ENCODE results near the gene GHRH.

The GHRH gene

GRCh38 chr20:37245216-37246150 lies 16.1 kb downstream of the GHRH start:
- no peak for ATAC-seq (ENCODE audit: insufficient read depth, low read depth)
- no peak overlapping the region for H3K4me2 ChIP-seq (ENCODE audit: insufficient read depth, low read length)
- no peak overlapping the region for H3K4me3 ChIP-seq (ENCODE audit: low read depth in 1 of 2, low read length in 2 of 2)
- no peak overlapping the region for H3K27ac ChIP-seq (ENCODE audit: low read length)
- no peaks in the 10 kb centered on the region for H3K79me2 ChIP-seq (ENCODE audit: insufficient read depth, low read length)
- peaks cover 36% of the 10 kb centered on the region for H3K36me3 ChIP-seq (ENCODE audit: insufficient read depth, low read length)
- H2AFZ ChIP-seq (ENCODE audit: low read depth, low read length): no peak overlapping the region
- H3K9ac ChIP-seq (ENCODE audit: low read depth, low read length): no peak overlapping the region
- H3K9me3 ChIP-seq (ENCODE audit: insufficient read depth, low read length, severe bottlenecking): no peaks in the 10 kb centered on the region
- no peak for TF ChIP-seq EZH2 (IDR thresholded peaks at IDR 0.05; ENCODE audit: borderline replicate concordance, low read depth, low read length, severe bottlenecking)
- TF ChIP-seq, protein P1, sequence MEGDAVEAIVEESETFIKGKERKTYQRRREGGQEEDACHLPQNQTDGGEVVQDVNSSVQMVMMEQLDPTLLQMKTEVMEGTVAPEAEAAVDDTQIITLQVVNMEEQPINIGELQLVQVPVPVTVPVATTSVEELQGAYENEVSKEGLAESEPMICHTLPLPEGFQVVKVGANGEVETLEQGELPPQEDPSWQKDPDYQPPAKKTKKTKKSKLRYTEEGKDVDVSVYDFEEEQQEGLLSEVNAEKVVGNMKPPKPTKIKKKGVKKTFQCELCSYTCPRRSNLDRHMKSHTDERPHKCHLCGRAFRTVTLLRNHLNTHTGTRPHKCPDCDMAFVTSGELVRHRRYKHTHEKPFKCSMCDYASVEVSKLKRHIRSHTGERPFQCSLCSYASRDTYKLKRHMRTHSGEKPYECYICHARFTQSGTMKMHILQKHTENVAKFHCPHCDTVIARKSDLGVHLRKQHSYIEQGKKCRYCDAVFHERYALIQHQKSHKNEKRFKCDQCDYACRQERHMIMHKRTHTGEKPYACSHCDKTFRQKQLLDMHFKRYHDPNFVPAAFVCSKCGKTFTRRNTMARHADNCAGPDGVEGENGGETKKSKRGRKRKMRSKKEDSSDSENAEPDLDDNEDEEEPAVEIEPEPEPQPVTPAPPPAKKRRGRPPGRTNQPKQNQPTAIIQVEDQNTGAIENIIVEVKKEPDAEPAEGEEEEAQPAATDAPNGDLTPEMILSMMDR (IDR thresholded peaks at IDR 0.05; ENCODE audit: borderline replicate concordance, extremely low read depth, low read length, poor library complexity, severe bottlenecking): no peak
- DNase-seq: no peak
- no peaks in the 10 kb centered on the region for H3K4me1 ChIP-seq (ENCODE audit: insufficient read depth, low read length)
- H3K27me3 ChIP-seq (ENCODE audit: insufficient read depth, low read length, poor library complexity): no peaks in the 10 kb centered on the region
- H4K20me1 ChIP-seq (ENCODE audit: insufficient read depth, low read length): 0 out of 2 replicates have a peak, but pooled peaks cover 4% of the 10 kb centered on the region

DNA sequence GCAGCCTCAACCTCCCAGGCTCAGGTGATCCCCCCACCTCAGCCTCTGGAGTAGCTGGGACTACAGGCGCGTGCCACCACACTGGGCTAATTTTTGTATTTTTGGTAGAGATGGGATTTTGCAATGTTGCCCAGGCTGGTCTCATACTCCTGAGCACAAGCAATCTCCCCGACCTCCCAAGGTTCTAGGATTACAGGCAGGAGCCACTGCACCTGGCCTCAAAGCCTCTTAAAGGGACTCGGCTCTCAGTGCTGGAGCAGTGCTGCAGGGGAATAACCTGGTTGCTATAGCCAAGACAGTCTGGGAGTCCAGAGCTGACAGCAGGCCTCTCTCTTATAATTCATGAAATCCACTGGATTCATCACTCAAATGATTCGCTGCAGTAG lies 17.0 kb downstream of the GHRH start:
- Histone ChIP-seq H3K79me2 (ENCODE audit: insufficient read depth, low read length) (no peaks in the 10 kb centered on the region), H4K20me1 (ENCODE audit: insufficient read depth, low read length) (0 out of 2 replicates have a peak, but pooled peaks cover 4% of the 10 kb centered on the region), H2AFZ (ENCODE audit: low read depth, low read length) (no peak overlapping the region), H3K9ac (ENCODE audit: low read depth, low read length) (no peak overlapping the region), H3K4me3 (ENCODE audit: low read depth in 1 of 2, low read length in 2 of 2) (no peak overlapping the region), H3K9me3 (ENCODE audit: insufficient read depth, low read length, severe bottlenecking) (no peaks in the 10 kb centered on the region), H3K36me3 (ENCODE audit: insufficient read depth, low read length) (peaks cover 46% of the 10 kb centered on the region), H3K4me2 (ENCODE audit: insufficient read depth, low read length) (no peak overlapping the region), H3K4me1 (ENCODE audit: insufficient read depth, low read length) (no peaks in the 10 kb centered on the region), H3K27me3 (ENCODE audit: insufficient read depth, low read length, poor library complexity) (no peaks in the 10 kb centered on the region), H3K27ac (ENCODE audit: low read length) (no peak overlapping the region)
- ATAC-seq (ENCODE audit: insufficient read depth, low read depth) (no peak), DNase-seq (no peak)
- TF ChIP-seq EZH2 (IDR thresholded peaks at IDR 0.05; ENCODE audit: borderline replicate concordance, low read depth, low read length, severe bottlenecking): no peak
- TF ChIP-seq, protein P1 (IDR thresholded peaks at IDR 0.05; ENCODE audit: borderline replicate concordance, extremely low read depth, low read length, poor library complexity, severe bottlenecking): no peak

- Histone ChIP-seq H3K9me3 (ENCODE audit: insufficient read depth, low read length, severe bottlenecking) (no peaks in the 10 kb centered on the region), H3K36me3 (ENCODE audit: insufficient read depth, low read length) (peaks cover 51% of the 10 kb centered on the region)
These were observed 17.6 kb downstream of the GHRH start for GRCh38 chr20:37243937-37244571.

More at GRCh38 chr20:37243937-37244571, 17.6 kb downstream of the GHRH start:
- TF ChIP-seq, protein P1 (IDR thresholded peaks at IDR 0.05; ENCODE audit: borderline replicate concordance, extremely low read depth, low read length, poor library complexity, severe bottlenecking): no peak
- TF ChIP-seq EZH2 (IDR thresholded peaks at IDR 0.05; ENCODE audit: borderline replicate concordance, low read depth, low read length, severe bottlenecking): no peak
- Histone ChIP-seq H3K27me3 (ENCODE audit: insufficient read depth, low read length, poor library complexity) (no peaks in the 10 kb centered on the region), H4K20me1 (ENCODE audit: insufficient read depth, low read length) (0 out of 2 replicates have a peak, but pooled peaks cover 4% of the 10 kb centered on the region), H3K4me2 (ENCODE audit: insufficient read depth, low read length) (no peak overlapping the region), H3K4me1 (ENCODE audit: insufficient read depth, low read length) (no peaks in the 10 kb centered on the region), H3K4me3 (ENCODE audit: low read depth in 1 of 2, low read length in 2 of 2) (no peak overlapping the region), H3K79me2 (ENCODE audit: insufficient read depth, low read length) (no peaks in the 10 kb centered on the region), H2AFZ (ENCODE audit: low read depth, low read length) (no peak overlapping the region), H3K9ac (ENCODE audit: low read depth, low read length) (no peak overlapping the region), H3K27ac (ENCODE audit: low read length) (no peak overlapping the region)
- DNase-seq (no peak), ATAC-seq (ENCODE audit: insufficient read depth, low read depth) (no peak)

All from DND-41 (cell line).